SK-N-SH treated with all-trans-retinoic acid at 6 μM for 48 hours (cell line): ENCODE measurements around the gene CEP250.

Source experiments
- ATAC-seq: fragments of 200-7000 bp; cut with Tn5 transposase; 3 replicates; pipeline ENCODE4 v1.9.1; 2020; ENCODE audit warnings: mild to moderate bottlenecking, moderate library complexity
- BACH2 ChIP-seq: fragments of 250-450 bp; sonication (Bioruptor Pico); IDR thresholded peaks from 2 replicates; pipeline ENCODE4 v1.9.0; 2021; ENCODE audit warnings: mild to moderate bottlenecking, borderline replicate concordance
- CREB5 ChIP-seq: fragments of 250-450 bp; sonication (Bioruptor Pico); IDR thresholded peaks from 2 replicates; pipeline ENCODE4 v1.5.1; 2020; ENCODE audit warnings: low read depth, mild to moderate bottlenecking, moderate library complexity
- CSRNP3 ChIP-seq: fragments of 250-450 bp; sonication (Bioruptor Pico); IDR thresholded peaks from 2 replicates; pipeline ENCODE4 v1.5.1; 2021; ENCODE audit warnings: mild to moderate bottlenecking, moderate library complexity
- ESRRG ChIP-seq: fragments of 250-450 bp; sonication (Bioruptor Pico); IDR thresholded peaks from 2 replicates; pipeline ENCODE4 v1.6.1; 2021; ENCODE audit warnings: mild to moderate bottlenecking
- GLIS3 ChIP-seq: fragments of 250-450 bp; sonication (Bioruptor Pico); IDR thresholded peaks from 2 replicates; pipeline ENCODE4 v1.5.0; 2020; ENCODE audit warnings: mild to moderate bottlenecking, moderate library complexity
- ISL1 ChIP-seq: fragments of 250-450 bp; sonication (Bioruptor Pico); IDR thresholded peaks from 2 replicates; pipeline ENCODE4 v2.1.2; 2022; ENCODE audit warnings: mild to moderate bottlenecking, moderate library complexity
- OSR1 ChIP-seq: fragments of 250-450 bp; sonication (Bioruptor Pico); IDR thresholded peaks from 2 replicates; pipeline ENCODE4 v1.8.0; 2022; ENCODE audit warnings: moderate library complexity, mild to moderate bottlenecking, inconsistent platforms
- PATZ1 ChIP-seq: fragments of 250-450 bp; sonication (Bioruptor Pico); IDR thresholded peaks from 2 replicates; pipeline ENCODE4 v1.8.0; 2020; ENCODE audit warnings: mild to moderate bottlenecking, moderate library complexity, borderline replicate concordance
- PPARA ChIP-seq: fragments of 250-450 bp; sonication (Bioruptor Pico); IDR thresholded peaks from 2 replicates; pipeline ENCODE4 v1.5.0; 2020; ENCODE audit warnings: mild to moderate bottlenecking, borderline replicate concordance
- RARB ChIP-seq: fragments of 250-450 bp; sonication (Bioruptor Pico); IDR thresholded peaks from 2 replicates; pipeline ENCODE4 v1.8.0; 2021; ENCODE audit warnings: mild to moderate bottlenecking, moderate library complexity
- SNAI2 ChIP-seq: fragments of 250-450 bp; sonication (Bioruptor Pico); IDR thresholded peaks from 2 replicates; pipeline ENCODE4 v1.5.0; 2020; ENCODE audit warnings: mild to moderate bottlenecking, moderate library complexity
- TCF4 ChIP-seq: fragments of 250-450 bp; sonication (Bioruptor Pico); IDR thresholded peaks from 2 replicates; pipeline ENCODE4 v1.8.0; 2021; ENCODE audit warnings: mild to moderate bottlenecking, moderate library complexity, borderline replicate concordance
- TOX ChIP-seq: fragments of 250-450 bp; sonication (Bioruptor Pico); IDR thresholded peaks from 2 replicates; pipeline ENCODE4 v1.8.0; 2021; ENCODE audit warnings: mild to moderate bottlenecking, moderate library complexity, borderline replicate concordance
- TSHZ2 ChIP-seq: fragments of 250-450 bp; sonication (Bioruptor Pico); IDR thresholded peaks from 2 replicates; pipeline ENCODE4 v1.5.0; 2020; ENCODE audit warnings: mild to moderate bottlenecking, moderate library complexity
- ZC3H10 ChIP-seq: fragments of 250-450 bp; sonication (Bioruptor Pico); IDR thresholded peaks from 2 replicates; pipeline ENCODE4 v1.5.1; 2021; ENCODE audit warnings: mild to moderate bottlenecking, moderate library complexity
- ZFP3 ChIP-seq: fragments of 250-450 bp; sonication (Bioruptor Pico); IDR thresholded peaks from 2 replicates; pipeline ENCODE4 v1.5.0; 2020; ENCODE audit warnings: mild to moderate bottlenecking, moderate library complexity
- ZFP30 ChIP-seq: fragments of 450-650 bp; formaldehyde crosslinking; IDR thresholded peaks from 2 replicates; pipeline ENCODE4 v1.5.0; 2022; ENCODE audit warnings: mild to moderate bottlenecking, moderate library complexity
- ZNF565 ChIP-seq: fragments of 450-650 bp; formaldehyde crosslinking; conservative IDR thresholded peaks from 2 replicates; pipeline ENCODE4 v1.5.0; 2020; ENCODE audit warnings: low read depth, mild to moderate bottlenecking, moderate library complexity
- ZNF70 ChIP-seq: fragments of 450-650 bp; formaldehyde crosslinking; IDR thresholded peaks from 2 replicates; pipeline ENCODE4 v1.5.0; 2020; ENCODE audit warnings: mild to moderate bottlenecking, moderate library complexity
- ZNF8 ChIP-seq: fragments of 450-650 bp; formaldehyde crosslinking; IDR thresholded peaks from 2 replicates; pipeline ENCODE4 v1.5.0; 2020; ENCODE audit warnings: mild to moderate bottlenecking, moderate library complexity
- TF ChIP-seq, protein P1 (sequence below): fragments of 250-450 bp; sonication (Bioruptor Pico); IDR thresholded peaks from 2 replicates; pipeline ENCODE4 v1.8.0; 2021; ENCODE audit warnings: low read depth, mild to moderate bottlenecking, moderate library complexity, borderline replicate concordance

Gene CEP250

DNA sequence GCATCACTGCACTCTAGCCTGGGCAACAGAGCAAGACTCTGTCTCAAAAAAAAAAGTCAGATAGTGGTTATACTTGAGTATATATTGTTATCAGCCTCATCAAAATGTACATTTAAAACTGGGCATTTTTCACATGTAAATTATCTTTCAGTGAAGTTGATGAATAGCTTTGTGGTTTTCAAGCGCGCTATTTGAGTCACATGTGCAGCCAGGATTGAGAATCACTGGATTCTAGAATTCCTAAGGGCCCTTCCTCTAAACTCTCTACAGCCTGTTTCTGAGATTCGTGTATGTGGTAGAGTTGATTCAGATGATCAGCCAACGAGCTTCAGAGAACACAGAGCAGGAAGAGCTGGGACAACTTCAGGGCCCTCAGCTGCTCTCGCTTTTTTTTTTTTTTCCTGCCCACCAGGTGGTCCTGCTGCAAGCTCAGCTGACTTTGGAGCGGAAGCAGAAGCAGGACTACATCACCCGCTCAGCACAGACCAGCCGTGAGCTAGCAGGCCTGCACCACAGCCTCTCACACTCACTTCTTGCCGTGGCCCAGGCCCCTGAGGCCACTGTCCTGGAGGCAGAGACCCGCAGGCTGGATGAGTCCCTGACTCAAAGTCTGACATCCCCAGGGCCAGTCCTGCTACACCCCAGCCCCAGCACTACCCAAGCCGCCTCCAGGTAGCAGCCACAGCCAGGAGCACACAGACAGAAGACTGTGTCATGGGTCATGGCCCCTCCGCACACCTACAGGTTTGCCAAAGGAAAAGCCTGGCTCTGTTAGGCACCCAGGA is 55.7 kb downstream of the CEP250 start:
- TF ChIP-seq BACH2 (CRISPR knock-in tag) (no peak), PATZ1 (CRISPR knock-in tag) (no peak), RARB (no peak), ZFP3 (no peak), TOX (no peak), ZNF8 (CRISPR knock-in tag) (no peak), TSHZ2 (CRISPR knock-in tag) (no peak), ZC3H10 (CRISPR knock-in tag) (no peak), PPARA (no peak), ZFP30 (no peak), ZNF70 (CRISPR knock-in tag) (no peak), ZNF565 (CRISPR knock-in tag) (no peak), ESRRG (no peak), CREB5 (no peak), ISL1 (CRISPR knock-in tag) (no peak), OSR1 (CRISPR knock-in tag) (no peak), SNAI2 (CRISPR knock-in tag) (no peak), GLIS3 (CRISPR knock-in tag) (no peak)
- TF ChIP-seq, protein P1, sequence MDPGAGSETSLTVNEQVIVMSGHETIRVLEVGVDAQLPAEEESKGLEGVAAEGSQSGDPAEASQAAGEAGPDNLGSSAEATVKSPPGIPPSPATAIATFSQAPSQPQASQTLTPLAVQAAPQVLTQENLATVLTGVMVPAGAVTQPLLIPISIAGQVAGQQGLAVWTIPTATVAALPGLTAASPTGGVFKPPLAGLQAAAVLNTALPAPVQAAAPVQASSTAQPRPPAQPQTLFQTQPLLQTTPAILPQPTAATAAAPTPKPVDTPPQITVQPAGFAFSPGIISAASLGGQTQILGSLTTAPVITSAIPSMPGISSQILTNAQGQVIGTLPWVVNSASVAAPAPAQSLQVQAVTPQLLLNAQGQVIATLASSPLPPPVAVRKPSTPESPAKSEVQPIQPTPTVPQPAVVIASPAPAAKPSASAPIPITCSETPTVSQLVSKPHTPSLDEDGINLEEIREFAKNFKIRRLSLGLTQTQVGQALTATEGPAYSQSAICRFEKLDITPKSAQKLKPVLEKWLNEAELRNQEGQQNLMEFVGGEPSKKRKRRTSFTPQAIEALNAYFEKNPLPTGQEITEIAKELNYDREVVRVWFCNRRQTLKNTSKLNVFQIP (CRISPR knock-in tag) = no peak
- ATAC-seq = no peak

GRCh38 chr20:35511814-35512420 is 56.5 kb downstream of the CEP250 start:
- ATAC-seq = peak; percentile 38; the same call in 2 of the 3 replicates
- no peak for TF ChIP-seq BACH2 (CRISPR knock-in tag)
- no peak for TF ChIP-seq ZFP3
- TF ChIP-seq ZNF565 (CRISPR knock-in tag) = no peak
- TF ChIP-seq, protein P1 (CRISPR knock-in tag) = no peak

DNA sequence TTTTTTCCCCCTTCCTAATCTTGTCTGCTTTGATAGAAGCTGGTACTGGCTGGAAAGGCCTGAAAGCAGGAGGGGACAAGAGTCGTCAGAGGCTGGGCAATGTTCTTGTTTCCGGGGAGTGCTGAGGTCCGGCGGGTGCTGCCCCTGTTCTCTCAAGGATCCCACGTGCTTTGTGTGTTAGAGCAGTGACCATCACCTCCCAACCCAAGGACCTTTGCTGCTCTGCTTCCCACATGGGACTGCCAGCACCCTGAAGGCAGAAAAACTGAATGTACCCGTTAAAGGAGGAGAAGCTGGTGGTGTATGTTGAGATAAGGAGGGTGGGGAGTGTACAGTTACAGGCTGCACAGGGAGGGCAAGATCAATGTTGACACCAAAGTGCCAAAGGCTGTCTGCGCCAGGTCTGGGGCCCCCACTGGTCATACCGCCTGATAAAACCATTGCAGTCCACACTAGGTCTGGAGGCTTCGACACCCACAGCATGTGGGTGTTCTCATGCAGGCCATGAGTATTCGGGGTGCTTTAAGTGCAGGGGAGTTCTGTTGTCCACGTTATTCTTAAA is 59.1 kb downstream of the CEP250 start:
- no peak for ATAC-seq
- no peak for TF ChIP-seq BACH2 (CRISPR knock-in tag)
- no peak for TF ChIP-seq ZFP3
- no peak for TF ChIP-seq ESRRG
- no peak for TF ChIP-seq ZC3H10 (CRISPR knock-in tag)
- no peak for TF ChIP-seq ZNF70 (CRISPR knock-in tag)
- no peak for TF ChIP-seq ZNF8 (CRISPR knock-in tag)
- no peak for TF ChIP-seq ISL1 (CRISPR knock-in tag)
- no peak for TF ChIP-seq SNAI2 (CRISPR knock-in tag)
- TF ChIP-seq, protein P1 (CRISPR knock-in tag) = no peak
- TF ChIP-seq CSRNP3 (CRISPR knock-in tag) = no peak
- no peak for TF ChIP-seq TCF4 (CRISPR knock-in tag)
- TF ChIP-seq PPARA = no peak
- no peak for TF ChIP-seq TOX
- no peak for TF ChIP-seq OSR1 (CRISPR knock-in tag)
- TF ChIP-seq GLIS3 (CRISPR knock-in tag) = no peak
- TF ChIP-seq ZFP30 = no peak
